ENCODE data around the gene ELP5.
A peak's percentile ranks its signal among the peaks of the same experiment; 100 is the strongest.

- TF ChIP-seq CTCF (IDR thresholded peaks at IDR 0.05; ENCODE audit: borderline replicate concordance, extremely low read depth, low read length, poor library complexity, severe bottlenecking): peak; percentile 23
- no peak for TF ChIP-seq EZH2 (IDR thresholded peaks at IDR 0.05; ENCODE audit: borderline replicate concordance, low read depth, low read length, severe bottlenecking)
Observed at GRCh38 chr17:7307686-7308624, 55.9 kb downstream of the ELP5 start.

Data from DND-41 (cell line).